Activated CD4-positive, CD25-positive, alpha-beta regulatory T cell treated with anti-CD3 and anti-CD28 coated beads, Interleukin-2, amount 50 U/mL, for 72 hours (primary cell): Measurements from ENCODE around the gene ITPR2.

Source experiments
- DNase-seq: peaks from one replicate; pipeline ENCODE4 v3.0.0; 2021

Gene ITPR2

DNA sequence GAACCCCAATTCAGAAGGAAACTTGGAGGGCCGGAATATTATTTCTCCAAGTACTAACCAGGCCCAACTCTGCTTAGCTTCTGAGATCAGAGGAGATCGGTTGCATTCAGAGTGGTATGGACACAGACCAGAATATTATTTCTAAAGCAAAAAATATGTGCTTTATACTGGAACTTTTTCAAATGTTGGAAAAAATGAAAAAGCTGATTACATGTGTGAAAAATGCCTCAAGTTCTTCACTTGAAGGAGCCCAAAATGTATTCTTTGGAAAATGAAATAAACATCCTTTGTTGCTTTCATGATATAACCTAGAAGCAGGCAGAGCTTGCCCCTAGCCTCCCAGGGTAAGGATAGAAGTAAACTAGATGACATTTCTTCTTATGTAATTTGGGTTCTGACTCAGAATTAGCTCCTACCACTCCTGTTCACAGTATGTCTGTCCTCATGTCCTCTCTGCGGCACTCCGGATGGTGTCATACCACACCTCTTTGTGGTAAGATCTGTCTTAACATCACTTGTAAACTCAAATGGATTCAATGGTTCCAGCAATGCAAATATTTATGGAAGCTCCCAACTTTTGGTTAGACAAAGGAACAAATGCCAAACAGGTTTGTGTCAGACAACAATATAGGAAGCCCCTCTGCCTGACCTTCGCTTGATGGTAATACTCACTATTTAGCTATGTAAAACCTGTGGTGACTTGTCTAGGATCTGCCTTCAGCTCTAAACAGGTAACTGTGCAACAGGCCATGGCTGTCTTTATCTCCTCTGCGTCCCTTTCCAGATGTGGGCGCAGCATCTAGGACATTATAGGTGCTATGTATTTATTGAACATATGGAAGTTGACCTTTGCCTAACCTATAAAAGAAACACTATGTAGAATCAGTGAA lies 459.1 kb downstream of the ITPR2 start:
- no peak for DNase-seq

- DNase-seq, result no peak
Observed at GRCh38 chr12:26372866-26373265, 460.1 kb downstream of the ITPR2 start.

- DNase-seq, result no peak
Observed at GRCh38 chr12:26370098-26370497, 462.9 kb downstream of the ITPR2 start.

DNA sequence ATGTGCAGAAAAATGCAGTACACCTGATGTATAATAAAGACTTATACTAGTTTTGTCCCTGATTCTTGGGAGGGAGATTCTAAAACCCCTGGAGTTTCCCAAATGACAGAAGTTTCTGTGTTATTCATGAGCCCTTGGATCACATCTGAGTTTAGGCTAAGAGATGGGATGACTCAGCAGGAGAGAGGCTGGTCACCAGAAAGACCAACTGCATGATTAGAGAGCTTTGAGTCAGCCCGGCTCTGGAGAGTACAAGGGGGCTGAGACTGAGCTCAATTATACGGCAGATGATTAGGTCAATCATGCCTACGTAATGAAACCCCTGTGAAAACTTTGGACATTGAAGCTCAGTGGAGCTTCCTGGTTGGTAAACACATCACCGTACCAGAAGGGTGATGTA lies 463.4 kb downstream of the ITPR2 start:
- no peak for DNase-seq

DNA sequence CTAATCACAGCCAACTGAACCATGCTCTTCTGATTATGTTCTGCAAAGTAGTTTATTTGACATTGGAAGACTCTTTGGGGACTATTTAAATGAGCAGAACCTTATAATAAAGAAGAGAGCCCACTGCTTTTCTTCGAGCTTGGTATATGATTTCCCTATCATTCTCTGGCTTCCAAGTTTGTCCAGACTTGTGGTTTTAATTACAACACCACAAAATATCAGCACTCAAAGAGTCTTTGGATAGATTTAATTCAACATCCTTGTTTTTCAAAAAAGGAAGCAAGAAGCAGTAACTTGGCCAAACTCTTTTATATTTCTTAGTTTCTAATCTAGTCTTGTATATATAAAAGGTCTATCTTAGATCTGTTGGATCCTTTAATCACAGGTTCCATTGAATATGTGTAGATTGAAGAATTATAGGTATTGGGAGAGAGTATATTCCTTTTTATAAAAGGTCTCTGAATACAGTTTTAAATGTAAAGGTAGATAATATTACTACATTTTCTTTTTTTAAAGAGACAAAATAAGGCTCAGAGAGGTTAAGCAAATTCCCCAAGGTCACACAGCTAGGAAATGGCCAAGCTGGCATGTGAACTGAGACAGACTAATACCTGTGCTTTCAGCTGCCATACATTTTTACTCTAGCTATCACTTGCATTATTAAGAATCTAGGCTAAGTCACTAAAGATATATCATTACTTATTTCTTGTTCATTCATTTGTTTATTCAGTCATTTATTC lies 464.8 kb downstream of the ITPR2 start:
- DNase-seq, result no peak

- DNase-seq, result no peak
Observed at GRCh38 chr12:26361964-26362363, 471.0 kb downstream of the ITPR2 start.

- no peak for DNase-seq
Observed at GRCh38 chr12:26360062-26360461, 472.9 kb downstream of the ITPR2 start.

DNA sequence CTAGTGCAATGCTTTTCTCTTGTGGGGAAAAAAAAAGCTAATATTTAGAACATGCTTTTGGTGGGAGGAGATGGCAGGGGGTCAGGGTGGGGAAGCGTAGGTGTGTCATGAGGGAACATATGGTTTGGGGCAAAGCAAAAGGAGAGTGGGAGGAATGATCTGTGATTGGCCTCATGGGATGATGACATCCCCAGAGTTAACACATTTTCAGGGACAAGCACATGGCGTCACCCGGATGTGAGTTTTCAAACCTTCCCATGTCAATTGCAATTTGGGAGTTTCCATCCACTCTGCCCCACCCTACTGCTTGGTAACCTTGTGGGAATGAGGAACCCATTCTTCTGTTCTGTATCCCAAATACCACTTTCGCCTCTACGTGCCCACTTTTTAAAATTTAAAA lies 473.4 kb downstream of the ITPR2 start:
- no peak for DNase-seq

- DNase-seq, result no peak
Observed at GRCh38 chr12:26358651-26359050, 474.3 kb downstream of the ITPR2 start.

DNA sequence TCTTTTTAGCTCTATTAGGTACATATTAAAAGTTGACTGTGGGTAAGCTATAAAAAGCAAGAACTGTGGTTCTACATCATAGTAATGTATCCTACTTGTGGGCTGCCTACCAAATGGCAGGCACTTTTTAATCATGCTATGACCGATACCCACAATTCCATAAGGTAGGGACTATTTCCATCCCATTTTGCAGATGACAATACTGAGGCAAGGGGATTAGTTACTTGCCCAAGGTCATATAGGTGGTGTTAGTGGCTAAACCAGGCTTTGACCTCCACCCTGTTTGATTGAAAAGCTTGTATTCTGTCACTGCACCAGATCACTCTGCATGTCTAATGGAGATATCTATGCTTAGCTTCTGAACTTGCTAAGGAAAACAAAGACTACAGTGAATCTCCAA lies 485.7 kb downstream of the ITPR2 start:
- no peak for DNase-seq

DNA sequence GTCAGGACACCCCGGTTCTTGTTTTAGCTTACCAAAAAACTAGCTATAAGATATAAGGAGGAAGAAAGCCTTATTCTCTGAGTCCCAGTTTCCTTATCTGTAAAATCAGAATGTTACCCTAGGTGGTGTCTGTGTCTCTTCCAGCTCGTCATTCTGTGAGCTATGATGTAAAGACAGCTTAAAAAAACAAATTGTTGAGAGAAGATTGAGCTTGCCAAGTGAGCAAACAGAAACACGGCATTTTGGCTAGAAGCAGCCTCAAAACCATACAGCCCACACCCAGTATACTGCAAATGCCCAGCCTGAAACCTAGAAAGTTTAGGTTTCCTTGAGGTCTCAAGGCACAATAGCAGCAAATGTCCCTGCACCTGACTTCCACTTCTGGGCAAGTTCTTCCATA lies 486.3 kb downstream of the ITPR2 start:
- DNase-seq, result no peak

GRCh38 chr12:26345471-26346003 lies 487.5 kb downstream of the ITPR2 start:
- no peak for DNase-seq

DNA sequence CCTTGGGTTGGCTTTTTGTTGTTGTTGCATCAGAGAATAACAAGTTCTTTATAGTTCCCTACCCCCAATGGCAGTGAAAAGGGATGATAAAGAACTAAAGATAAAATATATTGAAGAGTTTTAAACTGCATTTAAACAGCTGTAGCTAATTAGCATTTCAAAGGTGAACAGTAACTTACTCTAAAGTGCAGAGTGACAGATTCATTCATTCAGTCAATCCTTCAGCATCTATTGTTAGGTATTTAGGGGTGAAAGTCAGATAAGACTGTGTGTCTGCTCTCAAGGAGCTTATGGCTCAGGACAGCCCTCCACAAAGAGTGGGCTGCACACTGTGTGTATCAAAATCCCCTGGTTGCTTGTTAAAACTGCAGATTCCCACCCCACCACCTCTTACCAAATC lies 491.5 kb downstream of the ITPR2 start:
- no peak for DNase-seq

GRCh38 chr12:26340649-26341048 lies 492.3 kb downstream of the ITPR2 start:
- no peak for DNase-seq

DNA sequence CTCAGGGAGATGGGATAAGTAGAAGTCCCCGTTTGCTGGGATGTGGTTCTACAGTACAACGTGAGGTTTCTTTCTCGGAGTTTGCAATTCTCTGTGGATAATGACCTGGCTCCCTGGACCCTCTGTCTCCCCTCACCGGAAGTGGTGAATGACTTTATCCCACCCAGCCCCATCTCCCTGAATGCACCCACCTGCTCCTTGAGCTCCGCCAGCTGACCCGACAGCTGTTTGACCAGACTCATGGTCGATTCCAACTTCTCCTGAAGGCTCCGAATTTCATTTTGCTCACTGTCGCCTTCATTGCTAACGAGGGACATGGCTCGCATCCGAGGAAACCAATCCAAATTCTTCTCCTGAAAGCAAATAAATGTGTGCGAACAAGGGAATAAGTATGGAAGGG lies 493.0 kb downstream of the ITPR2 start:
- no peak for DNase-seq

DNA sequence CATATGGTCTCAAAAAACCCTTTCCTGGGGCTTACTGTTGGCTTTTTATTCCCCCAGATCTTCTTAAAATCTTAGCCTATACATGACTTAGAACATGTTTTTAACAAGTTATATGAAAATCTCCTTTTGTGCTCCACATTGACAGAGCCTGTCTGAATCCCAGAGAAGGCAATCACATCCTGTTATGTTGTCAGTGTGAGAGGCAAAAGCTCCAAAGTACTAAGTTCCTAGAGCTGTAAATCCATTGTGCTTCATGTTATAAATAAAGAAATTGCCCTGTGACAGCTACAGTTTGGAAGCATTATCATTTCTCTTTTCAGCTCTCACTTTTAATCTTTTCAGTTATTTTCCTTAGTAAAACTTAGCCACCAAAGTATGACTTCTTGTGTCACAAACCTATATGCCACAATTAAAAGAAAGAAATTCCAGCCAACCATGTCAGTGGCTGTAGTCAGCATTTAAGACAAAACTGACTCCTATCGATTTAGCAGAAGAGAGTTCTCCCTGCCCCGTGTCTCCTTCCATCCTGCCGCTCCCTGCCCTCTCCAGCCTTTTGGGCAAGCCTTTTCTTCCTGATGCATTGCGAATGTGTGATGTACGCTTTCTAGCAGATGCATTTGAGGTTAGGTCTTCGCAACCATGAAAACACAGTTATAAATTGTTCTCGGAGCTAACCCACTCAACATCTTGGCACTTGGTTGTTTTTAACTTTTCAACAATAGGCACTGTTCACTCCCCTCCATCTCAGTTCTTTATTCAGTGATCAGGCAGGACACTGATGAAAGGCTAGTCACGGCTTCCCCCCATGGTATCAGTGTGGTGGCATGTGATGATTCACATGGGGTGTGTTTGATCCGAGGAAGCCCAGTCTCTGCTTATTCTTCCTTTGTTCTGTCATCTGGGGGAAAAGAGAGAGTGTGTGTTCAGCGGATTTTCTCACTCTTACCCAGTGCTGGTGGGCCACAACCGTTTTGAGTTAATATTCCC lies 494.1 kb downstream of the ITPR2 start:
- DNase-seq, result no peak

DNA sequence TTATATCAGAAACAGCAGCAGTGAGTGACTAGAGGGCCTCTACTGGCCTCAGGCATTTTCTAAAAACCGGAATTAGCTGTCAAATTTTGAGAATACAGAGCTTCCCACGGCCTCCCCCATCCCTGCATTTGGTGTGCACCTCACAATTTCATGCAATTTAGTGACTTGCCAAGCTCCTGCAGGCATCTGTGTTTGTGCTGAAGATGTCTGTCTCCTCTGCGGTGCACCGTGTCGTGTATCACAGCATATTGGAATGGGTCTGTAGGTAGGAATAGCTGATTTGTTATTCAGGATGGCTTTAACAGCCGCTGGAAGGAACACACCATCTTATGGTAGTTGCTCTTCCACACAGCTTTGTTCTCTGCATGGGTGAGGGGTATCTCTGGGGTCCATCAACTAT lies 497.3 kb downstream of the ITPR2 start:
- no peak for DNase-seq

GRCh38 chr12:26334621-26335124 lies 498.3 kb downstream of the ITPR2 start:
- DNase-seq, result no peak

DNA sequence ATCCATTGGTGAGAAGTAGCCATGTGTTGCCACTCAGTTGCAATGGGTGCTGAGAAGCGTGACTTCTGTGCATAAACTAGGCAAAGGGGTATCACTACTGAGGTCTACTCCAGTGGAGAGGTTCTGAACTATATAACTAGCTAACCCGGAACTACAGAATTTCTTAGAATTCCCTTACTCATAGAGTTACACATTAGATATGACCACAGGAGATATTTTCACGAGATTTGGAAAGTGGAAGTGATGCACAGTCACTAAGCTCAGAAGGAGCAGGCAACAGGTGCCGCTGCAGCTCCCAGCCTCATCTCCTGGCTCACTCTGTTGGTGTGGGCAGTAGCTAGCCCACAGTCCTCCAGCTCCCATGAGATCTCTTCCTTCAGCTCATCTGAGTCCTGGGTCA lies 501.0 kb downstream of the ITPR2 start:
- DNase-seq, result no peak

DNA sequence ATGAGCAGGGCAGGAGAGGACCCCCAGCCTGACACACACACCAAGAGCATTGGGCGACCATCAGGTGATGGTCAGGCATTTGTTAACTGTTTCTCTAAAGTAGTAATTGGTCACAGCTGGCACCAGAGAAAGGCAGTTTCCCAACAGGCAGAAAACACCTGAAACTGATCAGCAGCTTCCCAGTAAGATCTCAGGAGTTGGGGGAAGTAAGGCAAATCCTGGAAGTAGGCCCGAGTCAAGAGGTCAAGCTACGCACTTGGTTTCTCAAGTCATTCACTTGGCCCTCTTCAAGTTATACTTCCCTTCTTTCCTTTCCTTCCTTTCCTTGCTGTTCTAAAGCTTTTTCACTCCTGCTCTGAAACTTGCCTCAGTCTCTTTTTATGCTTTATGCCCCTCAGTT lies 501.9 kb downstream of the ITPR2 start:
- no peak for DNase-seq

DNA sequence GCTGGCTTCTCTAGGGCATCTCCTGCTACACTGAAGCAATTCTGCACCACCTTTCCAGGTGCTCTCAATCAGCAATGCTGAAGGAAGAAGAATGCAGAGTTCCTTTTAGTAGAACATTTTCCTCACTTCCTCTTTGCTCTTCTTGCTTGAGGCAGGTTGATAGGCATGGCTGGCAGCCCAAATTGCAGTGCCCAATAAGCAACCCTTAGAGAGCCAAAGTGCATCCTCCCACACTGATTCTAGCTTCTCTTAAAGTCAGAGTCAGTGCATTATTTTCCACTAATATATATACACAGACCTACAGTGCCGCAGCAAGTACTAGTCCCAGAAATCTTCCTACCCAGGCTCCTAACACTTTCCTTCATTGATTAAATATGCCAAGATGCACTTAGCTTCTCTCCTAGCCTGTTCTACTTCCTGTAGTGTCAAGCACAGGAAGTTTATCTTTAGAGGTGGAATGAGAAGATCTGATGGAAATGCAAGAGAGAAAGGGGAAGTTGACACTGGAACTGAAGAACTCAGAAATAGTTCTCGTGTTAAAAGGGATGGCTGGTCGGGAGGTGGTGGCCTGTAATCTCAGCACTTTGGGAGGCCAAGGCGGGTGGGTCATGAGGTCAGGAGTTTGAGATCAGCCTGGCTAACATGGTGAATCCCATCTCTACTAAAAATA lies 504.9 kb downstream of the ITPR2 start:
- no peak for DNase-seq

GRCh38 chr12:26323673-26324072 lies 509.3 kb downstream of the ITPR2 start:
- DNase-seq, result no peak
